Loucy (cell line): Measurements from ENCODE around the gene TDP1.

Experiments
- H2AFZ ChIP-seq: fragments of 200-600 bp; sonication (generic); 2 replicates; pipeline ENCODE4 v1.6.0; 2016; ENCODE audit warnings: antibody characterized with exemption, mild to moderate bottlenecking, low read length, moderate library complexity
- H3F3A ChIP-seq: fragments of 200-600 bp; 2 replicates; pipeline ENCODE4 v1.6.0; 2016; ENCODE audit warnings: antibody characterized with exemption, low read depth, mild to moderate bottlenecking
- H3K27me3 ChIP-seq: fragments of 200-600 bp; sonication (generic); 2 replicates; pipeline ENCODE4 v1.6.1; 2014; ENCODE audit warnings: low read length, mild to moderate bottlenecking; ENCODE audit not compliant: insufficient read depth, poor library complexity, severe bottlenecking
- H3K36me3 ChIP-seq: fragments of 200-600 bp; sonication (generic); 2 replicates; pipeline ENCODE4 v1.6.1; 2016; ENCODE audit warnings: low read length; ENCODE audit not compliant: insufficient read depth
- H3K4me1 ChIP-seq: fragments of 200-600 bp; sonication (generic); 2 replicates; pipeline ENCODE4 v1.5.1; 2014; ENCODE audit warnings: low read length, mild to moderate bottlenecking; ENCODE audit not compliant: insufficient read depth, poor library complexity, severe bottlenecking
- H3K4me2 ChIP-seq: fragments of 200-600 bp; sonication (generic); 2 replicates; pipeline ENCODE4 v1.6.0; 2014; ENCODE audit warnings: antibody characterized with exemption, low read length, low read depth, mild to moderate bottlenecking; ENCODE audit not compliant: poor library complexity, severe bottlenecking
- H3K4me3 ChIP-seq: fragments of 200-600 bp; sonication (generic); 2 replicates; pipeline ENCODE4 v1.5.1; 2014; ENCODE audit warnings: low read length, mild to moderate bottlenecking, mixed read lengths; ENCODE audit not compliant: poor library complexity, severe bottlenecking
- H3K79me2 ChIP-seq: fragments of 200-600 bp; sonication (generic); 2 replicates; pipeline ENCODE4 v1.6.1; 2014; ENCODE audit warnings: low read length; ENCODE audit not compliant: insufficient read depth
- H3K9ac ChIP-seq: fragments of 200-600 bp; sonication (generic); 2 replicates; pipeline ENCODE4 v1.6.0; 2014; ENCODE audit warnings: mild to moderate bottlenecking, low read depth, low read length, moderate library complexity; ENCODE audit not compliant: poor library complexity, severe bottlenecking
- H3K9me2 ChIP-seq: fragments of 200-600 bp; sonication (generic); replicated peaks from 2 replicates; pipeline ENCODE4 v1.6.1; 2016; ENCODE audit warnings: low read depth, low read length, mixed read lengths
- H3K9me3 ChIP-seq: fragments of 200-600 bp; sonication (generic); 2 replicates; pipeline ENCODE4 v1.6.1; 2014; ENCODE audit warnings: mild to moderate bottlenecking, antibody characterized with exemption, low read length, low read depth; ENCODE audit not compliant: insufficient read depth
- H4K20me1 ChIP-seq: fragments of 200-600 bp; sonication (generic); 2 replicates; pipeline ENCODE4 v1.6.0; 2014; ENCODE audit warnings: antibody characterized with exemption, low read length, mild to moderate bottlenecking; ENCODE audit not compliant: insufficient read depth, poor library complexity, severe bottlenecking
- EZH2phosphoT487 ChIP-seq: fragments of 200-600 bp; IDR thresholded peaks from 2 replicates; pipeline ENCODE4 v1.6.1; 2018; ENCODE audit warnings: antibody characterized with exemption, mild to moderate bottlenecking, moderate library complexity, borderline replicate concordance
- TF ChIP-seq, protein P1 (sequence below): fragments of 200-600 bp; sonication (generic); conservative IDR thresholded peaks from 2 replicates; pipeline ENCODE4 v1.5.1; 2014; ENCODE audit warnings: mild to moderate bottlenecking, antibody characterized with exemption, low read length

Gene TDP1

DNA sequence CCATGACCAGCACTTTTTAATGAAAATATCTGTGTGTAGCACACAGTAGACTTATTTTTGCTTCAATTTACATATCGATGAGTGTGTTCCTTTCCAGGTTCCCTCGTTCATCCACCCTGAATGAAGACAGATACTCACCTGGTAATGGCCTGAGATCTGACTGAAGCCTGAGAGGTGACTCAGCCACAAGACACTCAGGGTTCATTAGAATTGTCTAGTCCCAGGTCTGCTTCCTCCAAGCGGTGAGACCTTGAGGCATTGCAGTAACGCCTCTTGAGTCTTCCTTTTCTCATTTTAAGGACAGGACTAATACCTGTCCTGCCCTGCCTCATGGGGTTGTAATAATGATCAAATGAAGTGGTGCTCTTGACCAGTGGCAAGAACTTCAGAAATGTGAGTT lies 94.5 kb downstream of the TDP1 start:
- no peak overlapping the region for H2AFZ ChIP-seq
- no peak overlapping the region for H3K4me2 ChIP-seq
- peaks cover 2% of the 10 kb centered on the region; the same call in 1 of the 2 replicates for H3K36me3 ChIP-seq
- no peak overlapping the region for H3K4me3 ChIP-seq
- H3K4me1 ChIP-seq = no peaks in the 10 kb centered on the region
- no peaks in the 10 kb centered on the region for H3K9me3 ChIP-seq
- no peaks in the 10 kb centered on the region for H3K9me2 ChIP-seq
- no peaks in the 10 kb centered on the region for H4K20me1 ChIP-seq
- H3F3A ChIP-seq = no peaks in the 10 kb centered on the region
- TF ChIP-seq EZH2phosphoT487 = no peak
- TF ChIP-seq, protein P1, sequence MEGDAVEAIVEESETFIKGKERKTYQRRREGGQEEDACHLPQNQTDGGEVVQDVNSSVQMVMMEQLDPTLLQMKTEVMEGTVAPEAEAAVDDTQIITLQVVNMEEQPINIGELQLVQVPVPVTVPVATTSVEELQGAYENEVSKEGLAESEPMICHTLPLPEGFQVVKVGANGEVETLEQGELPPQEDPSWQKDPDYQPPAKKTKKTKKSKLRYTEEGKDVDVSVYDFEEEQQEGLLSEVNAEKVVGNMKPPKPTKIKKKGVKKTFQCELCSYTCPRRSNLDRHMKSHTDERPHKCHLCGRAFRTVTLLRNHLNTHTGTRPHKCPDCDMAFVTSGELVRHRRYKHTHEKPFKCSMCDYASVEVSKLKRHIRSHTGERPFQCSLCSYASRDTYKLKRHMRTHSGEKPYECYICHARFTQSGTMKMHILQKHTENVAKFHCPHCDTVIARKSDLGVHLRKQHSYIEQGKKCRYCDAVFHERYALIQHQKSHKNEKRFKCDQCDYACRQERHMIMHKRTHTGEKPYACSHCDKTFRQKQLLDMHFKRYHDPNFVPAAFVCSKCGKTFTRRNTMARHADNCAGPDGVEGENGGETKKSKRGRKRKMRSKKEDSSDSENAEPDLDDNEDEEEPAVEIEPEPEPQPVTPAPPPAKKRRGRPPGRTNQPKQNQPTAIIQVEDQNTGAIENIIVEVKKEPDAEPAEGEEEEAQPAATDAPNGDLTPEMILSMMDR = no peak
- no peaks in the 10 kb centered on the region for H3K27me3 ChIP-seq
- H3K79me2 ChIP-seq = no peaks in the 10 kb centered on the region
- no peak overlapping the region for H3K9ac ChIP-seq

DNA sequence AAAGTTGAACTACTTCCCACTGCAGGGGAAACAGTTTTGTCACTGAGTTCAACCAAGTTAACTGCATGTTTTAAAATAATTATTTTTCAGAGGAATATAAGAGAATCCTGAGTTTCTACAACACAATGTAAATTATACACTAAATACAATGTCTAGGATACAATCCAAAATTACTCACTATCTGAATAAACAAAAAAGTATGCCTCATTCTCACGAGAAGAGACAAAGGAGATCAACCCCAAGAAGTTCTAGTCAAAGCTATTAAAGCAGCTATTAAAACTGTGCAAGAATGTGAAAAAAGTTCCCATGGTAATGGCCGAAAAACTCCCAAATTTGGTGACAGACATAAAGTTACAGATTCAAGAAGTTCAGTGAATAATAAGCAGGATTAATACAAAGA lies 97.3 kb downstream of the TDP1 start:
- no peaks in the 10 kb centered on the region for H3K79me2 ChIP-seq
- no peak overlapping the region for H2AFZ ChIP-seq
- H3K4me1 ChIP-seq = no peaks in the 10 kb centered on the region
- H3K36me3 ChIP-seq = no peaks in the 10 kb centered on the region
- TF ChIP-seq, protein P1 = no peak
- TF ChIP-seq EZH2phosphoT487 = no peak
- no peak overlapping the region for H3K4me2 ChIP-seq
- no peaks in the 10 kb centered on the region for H3K9me3 ChIP-seq
- H3F3A ChIP-seq = no peaks in the 10 kb centered on the region
- H3K27me3 ChIP-seq = no peaks in the 10 kb centered on the region
- no peaks in the 10 kb centered on the region for H3K9me2 ChIP-seq
- H4K20me1 ChIP-seq = no peaks in the 10 kb centered on the region
- H3K9ac ChIP-seq = no peak overlapping the region
- no peak overlapping the region for H3K4me3 ChIP-seq

- Histone ChIP-seq H4K20me1 (no peaks in the 10 kb centered on the region), H3K4me1 (no peaks in the 10 kb centered on the region), H3K9ac (no peak overlapping the region), H3K79me2 (no peaks in the 10 kb centered on the region), H3K4me3 (no peak overlapping the region), H3F3A (no peaks in the 10 kb centered on the region), H3K9me3 (no peaks in the 10 kb centered on the region), H2AFZ (no peak overlapping the region), H3K4me2 (no peak overlapping the region), H3K36me3 (no peaks in the 10 kb centered on the region), H3K27me3 (no peaks in the 10 kb centered on the region), H3K9me2 (no peaks in the 10 kb centered on the region)
- TF ChIP-seq, protein P1 = no peak
- TF ChIP-seq EZH2phosphoT487 = no peak
These were observed 99.1 kb downstream of the TDP1 start for GRCh38 chr14:90054803-90055202.
